Stimulated activated CD4-positive, alpha-beta T cell treated with anti-CD3 and anti-CD28 coated beads, TNF-alpha, amount 100 ng/mL, for 4 hours (primary cell): Measurements from ENCODE around the gene CDYL2.

Experiments
- DNase-seq, 3 experiments: peaks; one replicate each; pipeline ENCODE4 v3.0.0-alpha.2; 2020; ENCODE audit warnings: low read depth in 3 of 3

Gene CDYL2

GRCh38 chr16:80627108-80627507 is 177.3 kb downstream of the CDYL2 start:
- DNase-seq, result no peak

GRCh38 chr16:80623376-80623775 is 181.0 kb downstream of the CDYL2 start:
- DNase-seq, result no peak

GRCh38 chr16:80622007-80622406 is 182.4 kb downstream of the CDYL2 start:
- DNase-seq, result no peak

- DNase-seq, result no peak
Measured at GRCh38 chr16:80620736-80621605, 183.4 kb downstream of the CDYL2 start.

GRCh38 chr16:80619824-80620223 is 184.6 kb downstream of the CDYL2 start:
- no peak for DNase-seq

- no peak for DNase-seq
Measured at GRCh38 chr16:80618862-80619648, 185.3 kb downstream of the CDYL2 start.

GRCh38 chr16:80616362-80616761 is 188.0 kb downstream of the CDYL2 start:
- no peak for DNase-seq

GRCh38 chr16:80615735-80616134 is 188.7 kb downstream of the CDYL2 start:
- DNase-seq, result no peak

- no peak for DNase-seq
Measured at GRCh38 chr16:80614908-80615671, 189.3 kb downstream of the CDYL2 start.

- DNase-seq, result no peak
Measured at GRCh38 chr16:80612461-80613017, 191.9 kb downstream of the CDYL2 start.

GRCh38 chr16:80611930-80612327 is 192.5 kb downstream of the CDYL2 start:
- DNase-seq, result no peak

- DNase-seq, result no peak
Measured at GRCh38 chr16:80611171-80611929, 193.0 kb downstream of the CDYL2 start.

- DNase-seq, result no peak
Measured at GRCh38 chr16:80610481-80611156, 193.8 kb downstream of the CDYL2 start.

- DNase-seq, result no peak
Measured at GRCh38 chr16:80608946-80609345, 195.5 kb downstream of the CDYL2 start.

- DNase-seq, result no peak
Measured at GRCh38 chr16:80607204-80607603, 197.2 kb downstream of the CDYL2 start.

- no peak for DNase-seq
Measured at GRCh38 chr16:80606221-80606766, 198.1 kb downstream of the CDYL2 start.

- DNase-seq, result no peak
Measured at GRCh38 chr16:80604600-80605355, 199.6 kb downstream of the CDYL2 start.

GRCh38 chr16:80602894-80603293 is 201.5 kb downstream of the CDYL2 start:
- DNase-seq, result no peak

- DNase-seq, result no peak
Measured at GRCh38 chr16:80601182-80601581, 203.2 kb downstream of the CDYL2 start.
